Measurements from ENCODE around the gene FLYWCH2. TPM values are rescaled to one million over a fixed set of nuclear protein-coding genes. Genes with fewer than 3 reads are reported as not detected.

The FLYWCH2 gene
- total RNA-seq, 5 donors from 2014 or later (not counting 1 experiment from before 2014, with no cell fraction given) = 12.1 to 31.4 (median 25.6) TPM

DNA sequence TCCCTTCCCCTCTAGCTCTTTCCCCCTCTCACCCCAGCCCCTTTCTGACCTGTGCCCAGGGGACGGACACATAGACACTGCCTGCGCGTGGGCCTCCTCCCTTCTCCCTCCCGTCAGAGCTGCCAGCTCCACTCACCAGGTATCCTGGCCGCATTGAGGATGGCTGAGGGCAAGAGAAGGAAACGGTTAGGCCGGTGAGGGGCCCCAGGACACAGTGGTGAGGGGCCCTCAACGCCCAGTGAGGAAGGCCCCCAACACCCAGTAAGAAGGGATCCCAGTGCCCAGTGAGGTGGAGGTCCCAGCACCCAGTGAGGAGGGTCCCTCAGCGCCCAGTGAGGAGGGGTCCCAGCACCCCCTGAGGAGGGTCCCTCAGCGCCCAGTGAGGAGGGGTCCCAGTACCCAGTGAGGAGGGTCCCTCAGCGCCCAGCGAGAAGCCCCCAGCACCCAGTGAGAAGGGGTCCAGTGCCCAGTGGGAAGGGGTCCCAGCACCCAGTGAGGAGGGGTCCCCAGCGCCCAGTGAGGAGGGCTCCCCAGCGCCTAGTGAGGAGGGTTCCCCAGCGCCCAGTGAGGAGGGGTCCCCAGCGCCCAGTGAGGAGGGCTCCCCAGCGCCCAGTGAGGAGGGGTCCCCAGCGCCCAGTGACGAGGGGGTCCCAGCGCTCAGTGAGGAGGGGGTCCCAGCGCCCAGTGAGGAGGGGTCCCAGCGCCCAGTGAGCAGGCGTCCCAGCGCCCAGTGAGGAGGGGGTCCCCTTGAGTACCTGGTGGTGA lies 26.1 kb upstream of the FLYWCH2 start:
- Mint-ChIP-seq H3K27me3 (peaks cover 7 to 17% of the 10 kb centered on the region in 2 donors), H3K4me1 (peaks cover 7 to 11% (median 10%) of the 10 kb centered on the region in 3 donors), H3K36me3 (peaks cover 8% of the 10 kb centered on the region), H3K4me3 (peak overlapping the region in 1 of 3 donors; percentile 91), H3K9me3 (peaks cover 8 to 10% (median 9%) of the 10 kb centered on the region in 3 donors), H3K27ac (no peak overlapping the region)
- peak overlapping the region; percentile 23 for H3K27ac ChIP-seq (ENCODE audit: low read length)
- no peaks in the 10 kb centered on the region for H3K9me3 ChIP-seq
- WGBS (ENCODE audit: insufficient coverage) = 88% methylated on average over 12 of the region's 24 CpGs
- no peaks in the 10 kb centered on the region for H3K36me3 ChIP-seq (ENCODE audit: control insufficient read depth in 2 of 2, extremely low read depth in 1 of 2, insufficient read depth in 1 of 2, low read length in 1 of 2)
- ChIA-PET POLR2A (no interaction called here), CTCF (interaction anchor here (0.5 to 0.6 kb wide), 2 partner anchors 113 to 474 kb away, joined by 3 to 4 read pairs; partner anchors contain the start of gene PAQR4 (in 1 of the 2))
- peaks cover 0 to 60% of the 10 kb centered on the region in 2 experiments for H3K27me3 ChIP-seq (replicated peaks in 1 of 2; ENCODE audit: control insufficient read depth in 2 of 2, extremely low read depth in 1 of 2, insufficient read depth in 2 of 2, low read length in 1 of 2)
- ATAC-seq (replicated peaks in 1 of 4) (no peak), DNase-seq (no peak)
- peak overlapping the region in 1 of 2 donors; percentile 44 for H3K4me3 ChIP-seq (ENCODE audit: control insufficient read depth in 1 of 2, extremely low read depth in 1 of 2, low read length in 1 of 2)
- H3K4me1 ChIP-seq (ENCODE audit: control insufficient read depth in 1 of 2, extremely low read depth in 1 of 2, insufficient read depth in 2 of 2, low read length in 2 of 2) = peaks cover 0 to 22% of the 10 kb centered on the region in 2 experiments

DNA sequence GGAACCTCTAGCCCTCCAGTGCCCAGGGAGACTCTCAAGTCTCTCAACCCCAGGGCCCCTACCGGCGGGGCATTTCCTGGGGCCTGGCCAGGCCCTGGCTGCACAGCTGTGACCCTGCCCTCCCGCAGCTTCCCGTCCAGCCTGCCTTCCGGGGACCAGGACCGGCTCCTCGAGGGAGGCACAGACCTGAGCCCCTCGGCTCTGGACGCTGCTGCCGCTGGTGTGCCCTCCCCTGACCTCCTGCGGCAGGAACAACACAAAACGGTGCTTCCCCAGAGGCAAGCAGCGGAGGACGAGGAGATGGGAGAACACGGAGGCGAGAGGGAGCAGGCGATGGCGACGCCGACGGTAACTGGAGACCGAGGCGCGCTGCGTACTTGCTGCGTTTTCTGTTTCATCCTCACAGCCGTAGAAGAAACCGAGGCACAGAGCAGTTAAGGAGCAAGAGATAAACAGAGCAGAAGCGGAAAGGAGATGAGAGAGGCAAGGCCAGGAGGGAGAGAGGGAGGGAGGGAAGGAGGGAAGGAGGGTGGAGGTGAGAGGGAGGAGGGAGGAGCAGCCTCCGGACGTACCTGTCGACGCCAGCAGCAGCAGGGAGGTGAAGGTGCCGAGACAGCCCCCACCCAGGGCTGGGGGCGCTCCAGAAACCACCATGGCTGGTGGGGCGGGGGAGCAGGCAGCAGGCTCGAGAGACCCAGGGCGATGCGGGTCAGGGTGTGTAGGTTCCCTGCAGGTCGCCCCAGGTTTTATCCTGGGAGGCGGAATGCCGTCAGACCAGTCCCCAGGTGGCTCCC lies 25.4 kb upstream of the FLYWCH2 start, which contains the start of gene PRSS22:
PRSS22 (minus strand) TSS at position 720 of the 794 bp plus-strand sequence; CDS start at position 654, 66 bp downstream.
- no peaks in the 10 kb centered on the region for H3K9me3 ChIP-seq
- peaks cover 0 to 22% of the 10 kb centered on the region in 2 experiments for H3K4me1 ChIP-seq (ENCODE audit: control insufficient read depth in 1 of 2, extremely low read depth in 1 of 2, insufficient read depth in 2 of 2, low read length in 2 of 2)
- DNase-seq (peak in 4 of 35 experiments; percentile 6 to 40 (median 19)), ATAC-seq (replicated peaks in 1 of 4) (peak; percentile 32 to 72 (median 54))
- WGBS (ENCODE audit: insufficient coverage) = 15% methylated on average over 42 of the region's 42 CpGs
- peaks cover 0 to 54% of the 10 kb centered on the region in 2 experiments for H3K27me3 ChIP-seq (replicated peaks in 1 of 2; ENCODE audit: control insufficient read depth in 2 of 2, extremely low read depth in 1 of 2, insufficient read depth in 2 of 2, low read length in 1 of 2)
- Mint-ChIP-seq H3K9me3 (peaks cover 8 to 10% (median 9%) of the 10 kb centered on the region in 3 donors), H3K4me3 (peak within 1 kb of the TSS; percentile 76 to 91 (median 77)), H3K27me3 (peaks cover 7 to 17% of the 10 kb centered on the region in 2 donors), H3K27ac (peak within 1 kb of the TSS in 1 of 2 donors; percentile 85), H3K4me1 (peaks cover 7 to 11% (median 10%) of the 10 kb centered on the region in 3 donors), H3K36me3 (peaks cover 8% of the 10 kb centered on the region)
- H3K36me3 ChIP-seq (ENCODE audit: control insufficient read depth in 2 of 2, extremely low read depth in 1 of 2, insufficient read depth in 1 of 2, low read length in 1 of 2) = no peaks in the 10 kb centered on the region
- peak within 1 kb of the TSS; percentile 23 for H3K27ac ChIP-seq (ENCODE audit: low read length)
- H3K4me3 ChIP-seq (ENCODE audit: control insufficient read depth in 1 of 2, extremely low read depth in 1 of 2, low read length in 1 of 2) = peak within 1 kb of the TSS in 1 of 2 donors; percentile 44
- ChIA-PET CTCF (interaction anchor here in 1 of 2 donors (0.6 kb wide), 1 partner anchor 41 kb away, joined by 4 read pairs; the partner anchor contains the start of gene PRSS21), POLR2A (no interaction called here)

DNA sequence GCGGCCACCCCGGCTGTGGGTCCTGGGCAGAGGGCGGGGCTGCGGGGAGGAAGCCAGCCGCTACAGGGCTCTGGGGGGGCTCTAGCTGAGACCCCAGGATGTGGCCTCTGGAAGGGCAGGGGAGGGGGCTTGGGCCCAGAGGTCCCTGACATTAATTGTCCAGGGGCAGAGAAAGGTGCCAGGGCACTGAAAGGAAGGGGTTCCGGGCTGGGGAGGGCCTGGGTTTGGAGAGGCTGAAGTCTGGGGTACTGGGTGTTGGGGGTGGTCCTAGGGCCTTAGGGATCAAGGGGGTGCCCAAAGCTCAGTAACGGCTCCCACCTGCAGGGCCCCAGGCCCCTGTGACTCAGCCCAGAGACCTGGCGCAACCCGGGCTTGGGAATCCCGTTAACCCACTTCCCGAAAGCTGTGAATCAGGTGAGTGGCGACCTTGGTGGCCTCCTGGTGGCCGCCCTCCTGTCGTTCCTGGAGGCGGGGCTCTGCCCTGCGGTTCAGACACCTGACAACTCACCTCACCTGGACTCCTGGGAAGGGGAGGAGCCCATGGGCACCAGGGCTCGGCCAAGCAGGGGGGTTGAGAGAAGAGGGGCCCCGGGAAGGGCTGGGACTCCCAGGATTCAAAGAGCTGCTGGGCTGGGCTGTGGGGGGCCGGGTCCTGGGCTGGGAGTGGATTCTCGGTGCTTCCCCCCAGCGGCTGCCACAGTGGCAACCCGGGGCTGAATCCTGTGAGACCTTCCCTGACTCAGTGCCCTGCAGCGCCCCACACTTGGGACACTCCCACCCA lies 24.6 kb upstream of the FLYWCH2 start:
- CTCF ChIA-PET = interaction anchor here in 1 of 2 donors (0.6 kb wide), 1 partner anchor 41 kb away, joined by 4 read pairs; the partner anchor contains the start of gene PRSS21
- no peak overlapping the region for H3K27ac ChIP-seq (ENCODE audit: low read length)
- H3K4me3 Mint-ChIP-seq = peak overlapping the region in 2 of 3 donors; percentile 31 to 91
- H3K4me3 ChIP-seq (ENCODE audit: control insufficient read depth in 1 of 2, extremely low read depth in 1 of 2, low read length in 1 of 2) = peak overlapping the region in 1 of 2 donors; percentile 44
- peaks cover 8 to 10% (median 9%) of the 10 kb centered on the region in 3 donors for H3K9me3 Mint-ChIP-seq
- peaks cover 7 to 17% of the 10 kb centered on the region in 2 donors for H3K27me3 Mint-ChIP-seq
- H3K4me1 ChIP-seq (ENCODE audit: control insufficient read depth in 1 of 2, extremely low read depth in 1 of 2, insufficient read depth in 2 of 2, low read length in 2 of 2) = peaks cover 0 to 22% of the 10 kb centered on the region in 2 experiments
- peaks cover 7 to 11% (median 10%) of the 10 kb centered on the region in 3 donors for H3K4me1 Mint-ChIP-seq
- WGBS (ENCODE audit: insufficient coverage) = 7% methylated on average over 13 of the region's 23 CpGs
- H3K36me3 Mint-ChIP-seq = peaks cover 8% of the 10 kb centered on the region
- no peaks in the 10 kb centered on the region for H3K9me3 ChIP-seq
- POLR2A ChIA-PET = no interaction called here
- DNase-seq (peak in 1 of 35 experiments; percentile 27), ATAC-seq (replicated peaks in 1 of 4) (peak; percentile 8 to 36 (median 20))
- H3K36me3 ChIP-seq (ENCODE audit: control insufficient read depth in 2 of 2, extremely low read depth in 1 of 2, insufficient read depth in 1 of 2, low read length in 1 of 2) = no peaks in the 10 kb centered on the region
- H3K27ac Mint-ChIP-seq = peak overlapping the region in 1 of 2 donors; percentile 16
- H3K27me3 ChIP-seq (replicated peaks in 1 of 2; ENCODE audit: control insufficient read depth in 2 of 2, extremely low read depth in 1 of 2, insufficient read depth in 2 of 2, low read length in 1 of 2) = peaks cover 0 to 49% of the 10 kb centered on the region in 2 experiments

DNA sequence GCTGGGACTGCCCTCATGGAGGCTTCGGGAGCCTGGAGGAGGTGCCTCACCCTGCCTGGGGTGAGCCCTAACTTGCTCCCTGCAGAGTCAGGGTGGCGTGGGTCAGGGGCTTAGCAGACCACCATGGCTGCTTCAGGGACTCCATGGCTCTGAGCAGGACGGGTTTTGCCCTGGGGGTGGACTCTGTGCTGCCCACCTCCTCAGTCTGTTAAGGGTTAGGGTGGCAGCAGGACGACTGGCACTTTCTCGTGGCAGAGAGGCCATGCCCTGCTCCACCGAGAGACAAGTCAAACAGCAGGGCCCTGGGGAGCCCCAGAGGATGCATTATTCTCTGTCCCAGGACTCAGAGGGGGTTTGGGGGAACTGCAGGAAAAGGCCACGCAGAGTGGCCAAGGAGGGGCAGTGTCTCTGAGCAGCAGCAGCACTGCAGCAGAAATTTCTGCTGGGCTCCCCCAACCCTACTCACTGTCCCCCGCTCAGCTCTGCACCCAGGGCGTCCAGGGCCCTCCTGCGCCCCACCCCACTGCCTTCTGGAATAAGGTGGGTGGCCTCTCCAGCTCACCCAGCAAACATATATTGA lies 23.2 kb upstream of the FLYWCH2 start:
- POLR2A ChIA-PET = interaction anchor here in 1 of 2 donors (0.7 kb wide), 1 partner anchor 8 kb away, joined by 4 read pairs; no protein-coding TSS in a partner anchor
- CTCF ChIA-PET = interaction anchor here in 1 of 2 donors (0.7 kb wide), 1 partner anchor 202 kb away, joined by 5 read pairs; no protein-coding TSS in a partner anchor

DNA sequence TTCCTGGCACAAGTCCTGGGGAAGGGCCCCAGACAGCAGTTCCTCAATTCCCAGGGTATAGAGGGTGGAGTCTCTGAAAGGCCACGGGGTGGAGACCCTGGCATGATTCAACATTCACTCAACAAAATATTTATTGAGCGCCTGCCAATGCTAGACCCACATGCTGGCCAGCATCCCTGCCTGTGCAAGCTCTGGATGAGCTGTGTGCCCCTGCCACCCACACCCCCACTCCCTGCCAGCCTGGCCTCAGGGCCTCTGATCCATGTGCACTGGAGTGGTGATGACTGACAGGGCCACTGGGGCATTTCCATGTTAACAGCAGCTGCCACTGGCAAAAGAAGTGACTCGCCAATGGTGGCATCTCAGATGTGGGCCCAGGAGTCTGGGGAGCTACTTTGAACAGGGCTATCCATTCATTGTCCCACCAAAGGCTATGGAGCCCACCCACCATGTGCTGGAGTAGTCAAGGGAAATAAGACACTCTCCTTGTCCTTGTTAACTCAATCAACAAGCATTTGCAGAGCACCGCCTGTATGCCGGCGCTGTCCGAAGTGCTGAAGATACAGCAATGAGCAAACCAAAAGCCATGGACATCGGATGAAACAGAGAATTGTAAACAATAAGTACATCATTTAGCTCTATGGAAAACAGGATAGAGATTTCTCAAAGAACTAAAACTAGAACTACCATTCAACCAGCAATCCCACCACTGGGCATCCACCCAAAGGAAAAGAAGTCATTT lies 22.0 kb upstream of the FLYWCH2 start:
- no peak overlapping the region for H3K27ac Mint-ChIP-seq
- H3K4me3 Mint-ChIP-seq = no peak overlapping the region
- POLR2A ChIA-PET = no interaction called here
- DNase-seq = no peak
- Histone ChIP-seq H3K27ac (ENCODE audit: low read length) (no peak overlapping the region), H3K4me1 (ENCODE audit: control insufficient read depth in 1 of 2, extremely low read depth in 1 of 2, insufficient read depth in 2 of 2, low read length in 2 of 2) (peaks cover 0 to 22% of the 10 kb centered on the region in 2 experiments), H3K9me3 (no peaks in the 10 kb centered on the region), H3K4me3 (ENCODE audit: control insufficient read depth in 1 of 2, extremely low read depth in 1 of 2, low read length in 1 of 2) (no peak overlapping the region), H3K27me3 (replicated peaks in 1 of 2; ENCODE audit: control insufficient read depth in 2 of 2, extremely low read depth in 1 of 2, insufficient read depth in 2 of 2, low read length in 1 of 2) (peaks cover 0 to 48% of the 10 kb centered on the region in 2 experiments), H3K36me3 (ENCODE audit: control insufficient read depth in 2 of 2, extremely low read depth in 1 of 2, insufficient read depth in 1 of 2, low read length in 1 of 2) (no peaks in the 10 kb centered on the region)
- ATAC-seq (replicated peaks in 1 of 4) = no peak
- peaks cover 7 to 19% of the 10 kb centered on the region in 2 donors for H3K27me3 Mint-ChIP-seq
- 94% methylated on average over 2 of the region's 8 CpGs for WGBS (ENCODE audit: insufficient coverage)
- no peaks in the 10 kb centered on the region for H3K9me3 Mint-ChIP-seq
- no peaks in the 10 kb centered on the region for H3K36me3 Mint-ChIP-seq
- CTCF ChIA-PET = interaction anchor here in 1 of 2 donors (1.3 kb wide), 1 partner anchor 12 kb away, joined by 3 read pairs; no protein-coding TSS in a partner anchor
- H3K4me1 Mint-ChIP-seq = peaks cover 7 to 15% (median 10%) of the 10 kb centered on the region in 3 donors

More for the DNA sequence above, 23.2 kb upstream of the FLYWCH2 start:
- Histone ChIP-seq H3K4me1 (ENCODE audit: control insufficient read depth in 1 of 2, extremely low read depth in 1 of 2, insufficient read depth in 2 of 2, low read length in 2 of 2) (peaks cover 0 to 22% of the 10 kb centered on the region in 2 experiments), H3K4me3 (ENCODE audit: control insufficient read depth in 1 of 2, extremely low read depth in 1 of 2, low read length in 1 of 2) (no peak overlapping the region), H3K36me3 (ENCODE audit: control insufficient read depth in 2 of 2, extremely low read depth in 1 of 2, insufficient read depth in 1 of 2, low read length in 1 of 2) (no peaks in the 10 kb centered on the region), H3K27ac (ENCODE audit: low read length) (no peak overlapping the region), H3K9me3 (no peaks in the 10 kb centered on the region), H3K27me3 (replicated peaks in 1 of 2; ENCODE audit: control insufficient read depth in 2 of 2, extremely low read depth in 1 of 2, insufficient read depth in 2 of 2, low read length in 1 of 2) (peaks cover 0 to 48% of the 10 kb centered on the region in 2 experiments)
- DNase-seq (no peak), ATAC-seq (replicated peaks in 1 of 4) (no peak)
- peaks cover 7 to 19% of the 10 kb centered on the region in 2 donors for H3K27me3 Mint-ChIP-seq
- H3K9me3 Mint-ChIP-seq = peaks cover under 1% of the 10 kb centered on the region in 3 donors
- no peaks in the 10 kb centered on the region for H3K36me3 Mint-ChIP-seq
- 83% methylated on average over 6 of the region's 10 CpGs for WGBS (ENCODE audit: insufficient coverage)
- H3K27ac Mint-ChIP-seq = no peak overlapping the region
- H3K4me3 Mint-ChIP-seq = no peak overlapping the region
- peaks cover 7 to 11% (median 10%) of the 10 kb centered on the region in 3 donors for H3K4me1 Mint-ChIP-seq

All from T-cell (primary cell).